Measurements from ENCODE around the gene SLC38A2. TPM values are rescaled to one million over a fixed set of nuclear protein-coding genes. Genes with fewer than 3 reads are reported as not detected.
"Not testable (repeated sequence)": the region's sequence is repeated elsewhere in the genome, so short reads cannot be mapped to it uniquely, and the experiment has no call there.

SLC38A2 gene
- total RNA-seq, 6 experiments from 2014 or later, result 787 to 1,148 (median 975) TPM

- peaks cover 81% of the 10 kb centered on the region for H3K4me1 Mint-ChIP-seq (ENCODE audit: low read depth)
- peaks cover 42% of the 10 kb centered on the region for H3K36me3 Mint-ChIP-seq (ENCODE audit: low read depth)
- peak; percentile 86 for DNase-seq
- H3K4me3 Mint-ChIP-seq, result peak overlapping the region; percentile 61; the same call in 1 of the 2 replicates
- H3K27ac Mint-ChIP-seq, result peak overlapping the region; percentile 79
- H3K27me3 Mint-ChIP-seq (ENCODE audit: insufficient read depth), result peaks cover 2% of the 10 kb centered on the region
- peaks cover 16% of the 10 kb centered on the region for H3K9me3 Mint-ChIP-seq
- TF ChIP-seq, protein P1, sequence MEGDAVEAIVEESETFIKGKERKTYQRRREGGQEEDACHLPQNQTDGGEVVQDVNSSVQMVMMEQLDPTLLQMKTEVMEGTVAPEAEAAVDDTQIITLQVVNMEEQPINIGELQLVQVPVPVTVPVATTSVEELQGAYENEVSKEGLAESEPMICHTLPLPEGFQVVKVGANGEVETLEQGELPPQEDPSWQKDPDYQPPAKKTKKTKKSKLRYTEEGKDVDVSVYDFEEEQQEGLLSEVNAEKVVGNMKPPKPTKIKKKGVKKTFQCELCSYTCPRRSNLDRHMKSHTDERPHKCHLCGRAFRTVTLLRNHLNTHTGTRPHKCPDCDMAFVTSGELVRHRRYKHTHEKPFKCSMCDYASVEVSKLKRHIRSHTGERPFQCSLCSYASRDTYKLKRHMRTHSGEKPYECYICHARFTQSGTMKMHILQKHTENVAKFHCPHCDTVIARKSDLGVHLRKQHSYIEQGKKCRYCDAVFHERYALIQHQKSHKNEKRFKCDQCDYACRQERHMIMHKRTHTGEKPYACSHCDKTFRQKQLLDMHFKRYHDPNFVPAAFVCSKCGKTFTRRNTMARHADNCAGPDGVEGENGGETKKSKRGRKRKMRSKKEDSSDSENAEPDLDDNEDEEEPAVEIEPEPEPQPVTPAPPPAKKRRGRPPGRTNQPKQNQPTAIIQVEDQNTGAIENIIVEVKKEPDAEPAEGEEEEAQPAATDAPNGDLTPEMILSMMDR (IDR thresholded peaks at IDR 0.05), result no peak
These were observed 29.9 kb upstream of the SLC38A2 start for GRCh38 chr12:46402451-46402850.

GRCh38 chr12:46401662-46402061 is 29.1 kb upstream of the SLC38A2 start:
- H3K9me3 Mint-ChIP-seq, result peaks cover 16% of the 10 kb centered on the region
- TF ChIP-seq, protein P1 (IDR thresholded peaks at IDR 0.05), result peak; percentile 15; the same call in 1 of the 2 replicates
- DNase-seq, result no peak
- no peak overlapping the region for H3K4me3 Mint-ChIP-seq
- H3K36me3 Mint-ChIP-seq (ENCODE audit: low read depth), result peaks cover 42% of the 10 kb centered on the region
- peaks cover 2% of the 10 kb centered on the region for H3K27me3 Mint-ChIP-seq (ENCODE audit: insufficient read depth)
- H3K4me1 Mint-ChIP-seq (ENCODE audit: low read depth), result peaks cover 73% of the 10 kb centered on the region
- H3K27ac Mint-ChIP-seq, result peak overlapping the region; percentile 52

- TF ChIP-seq, protein P1 (IDR thresholded peaks at IDR 0.05), result no peak
- Mint-ChIP-seq H3K36me3 (ENCODE audit: low read depth) (peaks cover 32% of the 10 kb centered on the region), H3K27ac (peak overlapping the region; percentile 16; the same call in 1 of the 2 replicates), H3K4me1 (ENCODE audit: low read depth) (peaks cover 62% of the 10 kb centered on the region), H3K27me3 (ENCODE audit: insufficient read depth) (peaks cover 2% of the 10 kb centered on the region; the same call in 1 of the 2 replicates), H3K4me3 (no peak overlapping the region; the same call in 1 of the 2 replicates), H3K9me3 (peaks cover 16% of the 10 kb centered on the region)
- DNase-seq, result peak; percentile 36
These were observed 27.8 kb upstream of the SLC38A2 start for GRCh38 chr12:46400406-46400805.

DNA sequence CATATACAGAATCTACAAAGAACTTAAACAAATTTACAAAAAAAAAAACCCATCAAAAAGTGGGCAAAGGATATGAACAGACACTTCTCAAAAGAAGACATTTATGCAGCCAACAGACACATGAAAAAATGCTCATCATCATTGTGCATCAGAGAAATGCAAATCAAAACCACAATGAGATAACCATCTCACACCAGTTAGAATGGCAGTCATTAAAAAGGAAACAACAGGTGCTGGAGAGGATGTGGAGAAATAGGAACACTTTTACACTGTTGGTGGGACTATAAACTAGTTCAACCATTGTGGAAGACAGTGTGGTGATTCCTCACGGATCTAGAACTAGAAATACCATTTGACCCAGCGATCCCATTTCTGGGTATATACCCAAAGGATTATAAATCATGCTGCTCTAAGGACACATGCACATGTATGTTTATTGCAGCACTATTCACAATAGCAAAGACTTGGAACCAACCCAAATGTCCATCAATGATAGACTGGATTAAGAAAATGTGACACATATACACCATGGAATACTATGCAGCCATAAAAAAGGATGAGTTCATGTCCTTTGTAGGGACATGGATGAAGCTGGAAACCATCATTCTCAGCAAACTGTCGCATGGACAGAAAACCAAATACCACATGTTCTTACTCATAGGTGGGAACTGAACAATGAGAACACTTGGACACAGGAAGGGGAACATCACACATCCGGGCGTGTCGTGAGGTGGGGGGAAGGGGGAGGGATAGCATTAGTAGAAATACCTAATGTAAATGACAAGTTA is 27.1 kb upstream of the SLC38A2 start:
- not testable (repeated sequence) for H3K27me3 Mint-ChIP-seq (ENCODE audit: insufficient read depth); H3K27ac Mint-ChIP-seq; DNase-seq; H3K4me3 Mint-ChIP-seq
- Mint-ChIP-seq H3K36me3 (ENCODE audit: low read depth) (peaks cover 24% of the 10 kb centered on the region), H3K4me1 (ENCODE audit: low read depth) (peaks cover 59% of the 10 kb centered on the region), H3K9me3 (peaks cover 11% of the 10 kb centered on the region)

DNA sequence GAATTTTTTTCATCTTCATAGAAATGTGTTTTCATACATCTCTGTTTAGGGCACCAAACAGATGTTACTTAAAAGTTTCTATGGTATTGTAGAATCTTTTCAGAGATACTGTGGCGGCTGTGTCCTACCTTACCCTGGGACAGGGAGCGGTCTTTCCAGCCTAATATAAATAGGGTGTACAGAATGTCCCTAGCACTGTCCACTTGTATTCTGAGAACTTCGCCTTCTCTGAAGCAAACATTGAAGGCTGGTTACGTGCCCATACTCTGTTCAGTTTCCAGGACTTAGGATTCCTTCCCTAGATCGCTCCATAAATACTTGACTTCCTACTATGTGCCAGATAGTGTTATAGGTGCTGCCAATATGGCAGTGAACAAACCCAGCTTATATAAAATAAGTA is 24.3 kb upstream of the SLC38A2 start:
- Mint-ChIP-seq H3K4me1 (ENCODE audit: low read depth) (peaks cover 44% of the 10 kb centered on the region), H3K27me3 (ENCODE audit: insufficient read depth) (peaks cover 2% of the 10 kb centered on the region; the same call in 1 of the 2 replicates), H3K9me3 (peaks cover 7% of the 10 kb centered on the region; the same call in 1 of the 2 replicates), H3K27ac (no peak overlapping the region), H3K36me3 (ENCODE audit: low read depth) (peaks cover 35% of the 10 kb centered on the region), H3K4me3 (no peak overlapping the region)
- DNase-seq, result no peak
- TF ChIP-seq, protein P1 (IDR thresholded peaks at IDR 0.05), result no peak

GRCh38 chr12:46395388-46395787 is 22.8 kb upstream of the SLC38A2 start:
- Mint-ChIP-seq H3K27ac (no peak overlapping the region), H3K36me3 (ENCODE audit: low read depth) (peaks cover 43% of the 10 kb centered on the region), H3K9me3 (peaks cover 7% of the 10 kb centered on the region; the same call in 1 of the 2 replicates), H3K4me3 (no peak overlapping the region), H3K27me3 (ENCODE audit: insufficient read depth) (peaks cover 2% of the 10 kb centered on the region; the same call in 1 of the 2 replicates), H3K4me1 (ENCODE audit: low read depth) (peaks cover 44% of the 10 kb centered on the region)
- TF ChIP-seq, protein P1 (IDR thresholded peaks at IDR 0.05), result no peak
- DNase-seq, result no peak
